ENCODE measurements around the gene IL6R.

The IL6R gene

GRCh38 chr1:154418062-154418921 lies 13.1 kb downstream of the IL6R start:
- TF ChIP-seq POLR2AphosphoS5 (IDR thresholded peaks at IDR 0.05; ENCODE audit: low read depth, low read length): no peak
- TF ChIP-seq SIN3A (IDR thresholded peaks at IDR 0.05; ENCODE audit: borderline replicate concordance, insufficient read depth, low read length): no peak
- no peak for TF ChIP-seq TAF1 (IDR thresholded peaks at IDR 0.05; ENCODE audit: borderline replicate concordance, insufficient read depth, low read length)
- TF ChIP-seq FOXP2 (optimal IDR thresholded peaks at IDR 0.05; ENCODE audit: borderline replicate concordance, extremely low read depth, extremely low read length, insufficient read depth): no peak

- no peak for TF ChIP-seq POLR2AphosphoS5 (IDR thresholded peaks at IDR 0.05; ENCODE audit: low read depth, low read length)
- TF ChIP-seq REST (IDR thresholded peaks at IDR 0.05; ENCODE audit: insufficient read depth in 1 of 2, low read depth in 2 of 2, low read length in 2 of 2): no peak
- no peak for TF ChIP-seq TAF1 (IDR thresholded peaks at IDR 0.05; ENCODE audit: borderline replicate concordance, insufficient read depth, low read length)
- no peak for TF ChIP-seq FOXP2 (optimal IDR thresholded peaks at IDR 0.05; ENCODE audit: borderline replicate concordance, extremely low read depth, extremely low read length, insufficient read depth)
- TF ChIP-seq SIN3A (IDR thresholded peaks at IDR 0.05; ENCODE audit: borderline replicate concordance, insufficient read depth, low read length): no peak
Observed at GRCh38 chr1:154418923-154419619, 13.9 kb downstream of the IL6R start.

DNA sequence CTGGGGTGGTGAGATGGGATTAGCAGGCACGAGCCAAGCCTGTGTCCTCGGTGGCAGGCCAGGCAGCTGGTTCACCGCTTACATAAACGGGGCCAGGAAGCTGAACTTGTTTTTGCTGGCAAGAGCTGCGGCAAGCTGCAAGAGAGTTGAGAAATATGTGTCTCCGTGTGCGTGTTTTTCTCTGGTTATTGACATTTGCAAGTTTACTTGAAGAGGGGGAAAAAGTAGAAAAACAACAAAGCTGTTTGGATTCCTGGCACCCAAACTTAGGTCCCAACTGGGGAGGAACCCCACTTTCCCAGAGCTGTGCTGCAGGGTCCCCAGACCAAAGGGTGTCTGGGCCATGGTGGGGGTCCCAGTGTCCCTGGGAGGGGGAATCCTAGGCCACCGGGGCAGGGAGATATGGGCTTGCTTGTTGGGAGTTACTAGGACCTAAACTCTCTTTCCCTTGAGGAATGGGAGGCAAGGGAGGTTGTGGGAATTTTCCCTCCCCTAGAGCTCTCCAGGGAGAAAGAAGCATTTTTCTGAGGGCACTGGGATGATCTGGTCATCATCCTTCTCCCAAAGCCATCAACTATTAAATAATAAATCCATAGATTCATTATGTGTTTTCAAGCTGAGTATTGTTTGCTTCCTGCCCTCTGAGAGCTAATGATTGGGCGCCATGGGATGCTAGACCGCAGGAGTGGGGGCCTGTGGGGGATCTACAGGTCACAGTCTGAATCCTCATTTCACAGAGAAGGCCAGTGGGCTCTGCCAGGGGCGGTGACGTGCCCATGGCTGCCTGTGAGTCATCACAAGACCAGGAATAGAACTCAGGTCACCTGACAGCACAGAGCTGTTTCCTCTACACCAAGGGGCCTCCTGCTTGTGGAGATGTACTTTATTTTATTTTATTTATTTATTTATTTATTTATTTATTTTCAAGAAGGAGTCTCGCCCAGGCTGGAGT lies 14.8 kb downstream of the IL6R start:
- no peak for TF ChIP-seq SIN3A (IDR thresholded peaks at IDR 0.05; ENCODE audit: borderline replicate concordance, insufficient read depth, low read length)
- peak; percentile 48 for TF ChIP-seq FOXP2 (optimal IDR thresholded peaks at IDR 0.05; ENCODE audit: borderline replicate concordance, extremely low read depth, extremely low read length, insufficient read depth)

DNA sequence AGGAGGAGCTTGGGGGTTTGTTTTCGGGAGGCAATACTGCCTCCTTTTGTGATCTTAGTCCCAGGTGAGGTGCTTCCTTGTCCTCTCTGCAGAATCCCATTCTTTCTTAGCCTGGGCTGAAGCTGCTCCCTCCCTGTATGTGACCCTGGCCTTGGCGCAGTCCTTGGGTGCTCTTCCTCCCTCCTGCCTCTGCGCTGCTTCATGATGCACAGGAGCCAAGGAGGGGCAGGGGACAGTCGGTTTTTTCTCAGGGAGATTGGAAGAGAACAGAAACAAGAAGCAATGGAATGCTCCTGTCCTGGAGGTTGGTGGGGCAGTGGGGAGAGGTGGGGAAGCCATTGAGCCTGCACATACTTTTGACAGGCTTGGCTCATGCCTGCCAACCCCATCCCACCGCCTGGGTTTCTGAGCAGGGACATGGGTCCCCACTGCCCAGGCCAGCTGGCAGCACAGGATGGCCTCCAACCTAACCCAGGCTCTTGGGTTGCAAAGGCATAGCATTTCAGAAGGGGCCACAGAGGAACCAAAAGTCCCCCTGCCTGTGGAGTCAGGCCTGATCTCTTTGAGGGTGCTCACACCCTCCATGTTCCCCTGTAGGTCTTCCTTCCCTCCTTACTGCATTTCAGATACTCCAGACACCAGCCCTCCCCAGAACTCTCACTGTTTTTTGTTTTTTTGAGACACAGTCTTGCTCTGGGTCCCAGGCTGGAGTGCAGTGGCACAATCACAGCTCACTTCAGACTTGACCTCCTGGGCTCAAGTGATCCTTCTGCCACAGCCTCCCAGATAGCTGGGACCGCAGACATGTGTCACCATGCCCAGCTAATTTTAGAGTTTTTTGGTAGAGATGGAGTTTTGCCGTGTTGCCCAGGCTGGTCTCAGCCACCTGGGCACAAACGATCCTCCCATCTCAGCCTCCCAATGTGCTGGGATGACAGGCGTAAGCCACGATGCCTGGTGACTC lies 16.1 kb downstream of the IL6R start:
- TF ChIP-seq TAF1 (IDR thresholded peaks at IDR 0.05; ENCODE audit: borderline replicate concordance, insufficient read depth, low read length): no peak
- TF ChIP-seq SIN3A (IDR thresholded peaks at IDR 0.05; ENCODE audit: borderline replicate concordance, insufficient read depth, low read length): no peak
- TF ChIP-seq REST (IDR thresholded peaks at IDR 0.05; ENCODE audit: insufficient read depth in 1 of 2, low read depth in 2 of 2, low read length in 2 of 2): no peak
- TF ChIP-seq FOXP2 (optimal IDR thresholded peaks at IDR 0.05; ENCODE audit: borderline replicate concordance, extremely low read depth, extremely low read length, insufficient read depth): no peak
- no peak for TF ChIP-seq POLR2AphosphoS5 (IDR thresholded peaks at IDR 0.05; ENCODE audit: low read depth, low read length)

GRCh38 chr1:154422521-154422920 lies 17.4 kb downstream of the IL6R start:
- TF ChIP-seq FOXP2 (optimal IDR thresholded peaks at IDR 0.05; ENCODE audit: borderline replicate concordance, extremely low read depth, extremely low read length, insufficient read depth): no peak
- TF ChIP-seq SIN3A (IDR thresholded peaks at IDR 0.05; ENCODE audit: borderline replicate concordance, insufficient read depth, low read length): no peak
- no peak for TF ChIP-seq TAF1 (IDR thresholded peaks at IDR 0.05; ENCODE audit: borderline replicate concordance, insufficient read depth, low read length)
- no peak for TF ChIP-seq POLR2AphosphoS5 (IDR thresholded peaks at IDR 0.05; ENCODE audit: low read depth, low read length)
- no peak for TF ChIP-seq REST (IDR thresholded peaks at IDR 0.05; ENCODE audit: insufficient read depth in 1 of 2, low read depth in 2 of 2, low read length in 2 of 2)
